Tracheal epithelial cell (primary cell): ENCODE data around the gene KCTD18. TPM values are rescaled to one million over a fixed set of nuclear protein-coding genes. Genes with fewer than 3 reads are reported as not detected.

Experiments
- total RNA-seq: library from RNA; depleted of rRNA; stranded (reverse); fragments of >200 nt; gene quantifications from 2 replicates; pipeline ENCODE4 v1.2.1, GENCODE V29; 2014

KCTD18 gene
- 20.7 and 37.5 TPM in 2 replicates for total RNA-seq

DNA sequence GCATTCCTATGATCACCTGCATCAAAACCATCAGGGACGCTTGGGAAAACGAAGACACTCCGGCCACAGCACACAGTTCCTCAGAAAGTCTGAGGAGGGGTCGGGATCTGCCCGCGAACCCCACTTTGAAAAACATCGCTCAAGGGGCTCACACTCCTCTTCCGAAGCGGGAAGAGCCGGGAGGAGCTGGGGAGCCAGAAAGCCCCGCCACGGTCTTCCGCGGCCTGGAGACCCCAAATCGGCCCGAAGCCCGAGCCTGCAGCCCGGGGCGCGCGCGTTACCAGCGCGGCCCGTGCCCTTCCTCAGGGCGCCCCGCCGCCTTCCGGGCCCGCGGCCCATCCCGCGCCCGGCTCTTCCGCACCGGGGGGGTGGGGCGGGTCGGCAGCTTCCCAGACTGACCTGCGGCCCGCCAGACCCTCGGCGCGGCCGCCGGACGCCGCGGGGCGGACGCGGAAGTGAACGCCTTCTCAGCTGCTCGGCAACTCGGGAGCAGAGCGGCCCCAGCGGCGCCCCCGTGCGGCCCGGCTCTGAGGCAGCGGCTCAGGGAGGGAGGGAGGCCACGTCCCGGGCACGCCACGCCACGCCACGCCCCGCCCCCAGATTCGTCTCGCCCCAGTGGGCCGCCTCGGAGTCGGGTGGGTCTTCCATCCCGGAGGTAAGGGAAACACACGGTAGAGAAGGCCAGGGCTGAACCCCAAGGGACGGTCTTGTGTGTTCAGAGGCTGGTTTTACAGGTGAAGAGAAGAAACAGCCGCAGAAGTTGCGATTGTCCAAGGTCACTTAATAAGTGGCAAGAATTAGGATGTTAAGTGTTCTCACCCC lies at the start of gene KCTD18:
KCTD18 (minus strand) TSS at position 457 of the 822 bp plus-strand sequence. CDS start 3,052 bp downstream, outside the sequence.

DNA sequence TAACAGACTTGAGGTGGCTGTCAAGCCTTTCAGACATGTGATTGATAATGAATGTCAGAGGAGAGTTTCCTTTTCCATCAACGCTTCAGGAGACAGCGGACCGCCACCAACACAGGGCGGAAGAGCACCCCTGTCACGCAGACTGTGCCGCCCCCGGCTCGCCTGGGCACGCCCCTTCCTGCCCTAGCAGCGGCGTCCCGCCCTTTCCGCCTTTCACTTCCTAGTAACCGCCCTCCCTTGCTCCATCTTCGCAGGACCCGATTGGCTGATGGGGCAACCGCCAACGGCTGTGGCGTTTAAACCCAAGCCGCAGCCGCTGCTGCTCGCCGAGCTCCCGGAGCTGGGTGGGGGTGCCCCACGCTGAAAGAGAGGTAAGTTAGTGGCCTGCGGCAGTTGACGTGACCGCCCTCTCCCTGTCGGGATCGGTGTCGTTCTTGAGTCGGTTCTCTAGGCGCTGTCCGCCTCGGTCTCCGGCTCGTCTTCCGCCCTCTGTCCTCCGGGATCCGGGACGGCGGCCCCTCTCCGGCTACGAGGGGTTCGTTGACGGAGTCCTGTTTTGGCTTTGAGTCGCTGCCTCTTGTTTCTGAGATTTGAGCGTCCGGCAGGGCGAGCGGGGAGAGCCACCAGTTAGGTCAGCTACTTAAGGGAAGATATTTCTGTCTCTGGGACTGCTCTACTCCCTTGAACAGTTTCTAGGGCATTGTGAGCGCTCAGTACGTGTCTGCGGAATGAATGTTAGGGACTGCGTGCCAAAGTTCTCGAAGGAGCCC lies 16.2 kb upstream of the KCTD18 start, which contains the start of gene SGO2:
SGO2 (plus strand) TSS at position 326 of the 770 bp plus-strand sequence. CDS start 6,769 bp downstream, outside the sequence.

Other genes with a start within 250 kb of the KCTD18 start
- gene SPATS2L, start 203.4 kb downstream of the KCTD18 start, total RNA-seq = 46.5 and 81.0 TPM in 2 replicates
- gene SGO2, start 16.1 kb upstream of the KCTD18 start, total RNA-seq = 0.64 and 0.72 TPM in 2 replicates
- 4.7 and 15.7 TPM in 2 replicates for gene AOX1, start 75.9 kb upstream of the KCTD18 start, total RNA-seq